Renal cortical epithelial cell (primary cell): ENCODE data around the gene DKKL1. TPM values are rescaled to one million over a fixed set of nuclear protein-coding genes. Genes with fewer than 3 reads are reported as not detected.
"Not testable (repeated sequence)": the region's sequence is repeated elsewhere in the genome, so short reads cannot be mapped to it uniquely, and the experiment has no call there.

Experiments
- DNase-seq: peaks from one replicate; pipeline ENCODE4 v3.0.0-alpha.2; 2011; ENCODE audit warnings: low read depth
- total RNA-seq: library from RNA; depleted of rRNA; stranded (reverse); fragments of >200 nt; gene quantifications from 2 replicates; pipeline ENCODE4 v1.2.3, GENCODE V29; 2014

Gene DKKL1
- total RNA-seq, 1 donor from 2014 or later: 0.35 TPM

- no peak for DNase-seq
These were observed 1.4 kb upstream of the DKKL1 start, which contains the start of gene TEAD2 for GRCh38 chr19:49362048-49362928. Gene TEAD2, minus strand, starts transcription at chr19:49362416. Its CDS starts 2,341 bp downstream, at chr19:49360075.

DNA sequence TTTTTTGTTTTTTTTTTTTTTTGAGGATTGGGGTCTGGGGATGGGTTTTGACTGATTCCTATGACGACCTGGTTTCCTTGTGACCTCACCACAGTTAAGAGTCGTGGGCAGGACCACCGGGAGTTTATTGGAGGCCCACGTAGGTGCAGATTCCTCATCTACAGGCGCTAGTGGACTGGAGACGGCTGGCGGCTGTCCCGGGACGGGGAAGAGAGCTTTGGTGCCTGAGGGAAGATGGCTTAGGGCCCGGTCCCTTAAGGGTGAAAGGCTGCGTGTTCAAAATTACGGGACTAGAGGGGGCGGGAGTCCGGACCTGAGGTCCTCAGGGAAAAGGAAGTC is 779 bp upstream of the DKKL1 start:
- DNase-seq: peak; percentile 3

DNA sequence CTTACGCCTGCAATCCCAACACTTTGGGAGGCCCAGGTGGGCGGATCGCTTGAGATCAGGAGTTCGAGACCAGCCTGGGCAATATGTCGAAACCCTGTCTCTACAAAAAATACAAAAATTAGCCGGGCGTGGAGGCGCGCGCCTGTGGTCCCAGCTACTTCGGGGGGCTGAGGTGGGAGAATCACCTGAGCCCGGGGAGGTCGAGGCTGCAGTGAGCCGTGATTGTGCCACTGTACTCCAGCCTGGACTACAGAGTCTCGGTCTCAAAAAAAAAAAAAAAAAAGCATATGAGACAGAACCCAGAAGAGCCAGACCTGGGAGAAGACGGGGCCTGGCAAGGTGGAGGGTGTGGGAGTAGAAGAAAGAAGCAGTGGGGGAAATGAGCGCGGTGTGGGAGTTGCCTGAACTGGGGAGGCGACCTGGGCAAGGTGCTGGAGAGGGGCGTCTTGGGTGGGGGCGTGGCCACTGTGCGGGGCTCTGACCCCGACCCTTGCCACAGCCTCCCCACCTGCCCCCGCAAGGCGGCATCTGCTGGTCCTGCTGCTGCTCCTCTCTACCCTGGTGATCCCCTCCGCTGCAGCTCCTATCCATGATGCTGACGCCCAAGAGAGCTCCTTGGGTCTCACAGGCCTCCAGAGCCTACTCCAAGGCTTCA is 533 bp downstream of the DKKL1 start:
- no peak for DNase-seq

DNA sequence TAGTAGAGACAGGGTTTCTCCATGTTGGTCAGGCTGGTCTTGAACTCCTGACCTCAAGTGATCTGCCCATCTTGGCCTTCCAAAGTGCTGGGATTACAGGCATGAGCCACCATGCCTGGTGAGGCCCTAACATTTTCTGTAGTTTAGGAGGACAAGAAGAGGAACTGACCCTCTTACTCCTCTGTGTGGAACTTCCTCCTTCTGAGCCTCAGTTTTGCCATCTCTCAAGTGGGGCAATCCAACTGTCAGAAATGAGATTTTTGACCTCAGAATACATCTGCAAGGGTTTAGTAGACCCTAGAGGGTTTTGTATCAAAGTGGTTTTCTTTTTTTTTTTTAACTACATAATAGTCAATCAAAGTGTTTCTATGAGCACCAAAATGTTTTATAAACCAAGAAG is 2.4 kb downstream of the DKKL1 start:
- no peak for DNase-seq

GRCh38 chr19:49368711-49369358 is 5.2 kb downstream of the DKKL1 start:
- no peak for DNase-seq

GRCh38 chr19:49371184-49371583 is 7.5 kb downstream of the DKKL1 start:
- no peak for DNase-seq

GRCh38 chr19:49373174-49373573 is 9.5 kb downstream of the DKKL1 start:
- DNase-seq: not testable (repeated sequence)

DNA sequence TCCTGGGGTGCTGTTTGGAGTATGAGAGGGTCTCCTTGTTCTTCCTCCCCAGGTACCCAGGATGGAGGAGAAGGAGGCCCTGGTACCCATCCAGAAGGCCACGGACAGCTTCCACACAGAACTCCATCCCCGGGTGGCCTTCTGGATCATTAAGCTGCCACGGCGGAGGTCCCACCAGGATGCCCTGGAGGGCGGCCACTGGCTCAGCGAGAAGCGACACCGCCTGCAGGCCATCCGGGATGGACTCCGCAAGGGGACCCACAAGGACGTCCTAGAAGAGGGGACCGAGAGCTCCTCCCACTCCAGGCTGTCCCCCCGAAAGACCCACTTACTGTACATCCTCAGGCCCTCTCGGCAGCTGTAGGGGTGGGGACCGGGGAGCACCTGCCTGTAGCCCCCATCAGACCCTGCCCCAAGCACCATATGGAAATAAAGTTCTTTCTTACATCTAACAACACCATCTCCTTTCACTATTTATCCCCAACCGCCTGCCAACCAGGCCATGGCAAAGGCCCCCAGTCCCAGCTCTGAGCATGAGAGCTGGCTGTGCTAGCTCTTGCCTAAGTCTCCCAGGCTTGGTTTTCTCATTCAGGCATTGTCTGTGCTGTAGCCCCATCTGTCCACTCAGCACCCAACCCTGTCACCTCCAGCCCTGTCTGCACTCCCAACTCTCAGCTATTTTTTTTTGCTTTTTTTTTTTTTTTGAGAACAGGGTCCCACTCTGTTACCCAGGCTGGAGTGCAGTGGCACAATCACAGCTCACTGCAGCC is 11.2 kb downstream of the DKKL1 start:
- no peak for DNase-seq

GRCh38 chr19:49378512-49378911 is 14.8 kb downstream of the DKKL1 start:
- DNase-seq: no peak

- DNase-seq: no peak
These were observed 16.7 kb downstream of the DKKL1 start for GRCh38 chr19:49380391-49380790.

DNA sequence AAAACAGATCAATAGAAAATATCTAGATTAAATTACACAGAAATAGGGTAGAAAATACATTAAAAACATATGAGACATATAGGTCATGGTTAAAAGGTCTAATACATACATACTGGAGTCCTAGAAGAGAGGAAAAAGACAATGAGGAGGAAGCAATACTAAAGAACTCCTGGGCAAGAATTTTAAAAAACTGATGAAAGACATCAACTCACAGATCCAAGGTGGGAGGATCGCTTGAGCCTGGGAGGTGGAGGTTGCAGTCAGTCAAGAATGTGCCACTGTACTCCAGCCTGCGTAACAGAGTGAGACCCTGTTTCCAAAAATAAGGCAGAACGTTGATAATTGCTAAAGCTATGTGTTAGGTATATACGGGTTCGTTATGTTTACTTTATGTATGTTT is 19.0 kb downstream of the DKKL1 start:
- no peak for DNase-seq

- DNase-seq: no peak
These were observed 19.9 kb downstream of the DKKL1 start for GRCh38 chr19:49383599-49383998.

DNA sequence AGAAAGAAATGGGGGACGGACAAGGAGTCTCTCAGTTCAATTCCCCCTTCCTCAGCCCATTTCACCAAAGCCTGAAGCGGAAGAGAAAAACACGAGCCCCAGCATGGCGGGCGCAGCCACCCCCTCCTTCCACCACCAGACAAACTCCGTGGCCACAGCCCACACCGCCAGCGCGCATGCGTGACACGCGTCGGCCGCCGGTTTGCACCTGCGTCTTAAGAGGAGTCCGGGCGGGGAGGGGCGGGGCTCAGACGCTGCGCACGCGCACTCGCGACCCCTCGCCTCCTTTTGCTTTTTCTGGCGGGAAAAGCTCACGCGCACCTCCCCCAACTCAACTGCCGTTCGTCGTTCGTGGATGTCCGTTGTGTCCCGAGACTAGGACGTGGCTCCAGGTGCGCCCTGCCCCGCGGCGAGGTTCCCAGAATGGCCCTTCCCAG is 24.3 kb downstream of the DKKL1 start, which contains the start of gene KASH5:
KASH5 (plus strand) TSS at position 314 of the 437 bp plus-strand sequence. CDS start 2,635 bp downstream, outside the sequence.
- DNase-seq: peak; percentile 54

DNA sequence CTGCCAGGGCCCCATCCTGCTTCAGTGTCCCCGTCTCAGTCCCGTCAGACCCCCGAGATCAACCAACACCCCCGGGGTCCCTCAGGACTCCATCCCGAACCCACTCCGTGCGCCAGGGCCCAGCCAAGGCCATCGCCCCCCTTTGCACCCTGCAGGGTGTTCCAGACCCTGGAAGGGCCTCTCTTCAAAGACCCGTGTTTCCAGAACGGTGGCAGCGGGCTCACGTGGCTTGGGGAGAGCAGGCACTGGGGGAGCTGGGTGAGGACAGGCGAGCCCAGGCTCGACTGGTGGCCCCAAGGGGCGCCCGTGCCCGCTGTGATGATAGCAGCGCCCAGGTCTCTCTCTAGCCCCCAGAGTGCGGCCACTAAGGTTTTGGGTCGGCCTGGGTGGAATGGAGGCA is 25.7 kb downstream of the DKKL1 start:
- DNase-seq: no peak

DNA sequence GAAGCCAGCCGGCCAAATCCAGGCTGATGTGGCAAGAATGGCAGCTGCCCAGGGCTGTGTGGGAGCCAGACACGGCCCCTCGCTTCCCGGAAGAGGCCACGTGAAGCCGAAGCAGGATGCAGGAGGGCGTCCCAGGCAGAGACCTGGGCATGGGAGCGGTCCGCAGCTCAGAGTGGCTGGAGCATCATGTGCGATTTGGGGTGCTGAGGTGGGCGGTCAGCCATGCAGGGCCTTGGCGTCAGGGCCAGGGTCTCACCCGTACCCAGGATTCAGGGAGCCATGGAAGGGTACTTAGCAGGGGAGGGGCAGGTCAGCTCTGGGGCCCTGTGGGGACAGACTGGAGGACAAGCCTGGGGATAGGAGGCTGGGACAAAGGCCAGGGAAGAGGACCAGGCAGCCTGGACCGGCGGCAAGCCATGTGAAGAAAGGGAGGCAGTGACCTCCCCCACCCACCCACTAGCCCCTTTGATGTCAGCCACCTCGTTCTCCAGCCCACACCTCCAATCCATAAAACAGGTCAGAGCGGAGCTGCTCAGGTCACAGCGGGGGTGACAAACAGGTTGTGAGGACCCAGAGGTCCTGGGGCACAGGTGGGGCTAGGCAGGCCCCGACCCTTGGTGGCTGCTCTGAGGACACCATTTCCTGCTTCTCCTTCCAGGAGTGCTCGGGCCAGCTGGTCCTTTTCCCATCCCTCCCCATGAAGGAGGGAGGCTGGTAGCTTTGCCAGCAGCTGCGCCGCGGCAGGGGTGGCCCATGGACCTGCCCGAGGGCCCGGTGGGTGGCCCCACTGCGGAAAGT is 26.7 kb downstream of the DKKL1 start:
- no peak for DNase-seq

- no peak for DNase-seq
These were observed 27.3 kb downstream of the DKKL1 start for GRCh38 chr19:49390929-49391359.

DNA sequence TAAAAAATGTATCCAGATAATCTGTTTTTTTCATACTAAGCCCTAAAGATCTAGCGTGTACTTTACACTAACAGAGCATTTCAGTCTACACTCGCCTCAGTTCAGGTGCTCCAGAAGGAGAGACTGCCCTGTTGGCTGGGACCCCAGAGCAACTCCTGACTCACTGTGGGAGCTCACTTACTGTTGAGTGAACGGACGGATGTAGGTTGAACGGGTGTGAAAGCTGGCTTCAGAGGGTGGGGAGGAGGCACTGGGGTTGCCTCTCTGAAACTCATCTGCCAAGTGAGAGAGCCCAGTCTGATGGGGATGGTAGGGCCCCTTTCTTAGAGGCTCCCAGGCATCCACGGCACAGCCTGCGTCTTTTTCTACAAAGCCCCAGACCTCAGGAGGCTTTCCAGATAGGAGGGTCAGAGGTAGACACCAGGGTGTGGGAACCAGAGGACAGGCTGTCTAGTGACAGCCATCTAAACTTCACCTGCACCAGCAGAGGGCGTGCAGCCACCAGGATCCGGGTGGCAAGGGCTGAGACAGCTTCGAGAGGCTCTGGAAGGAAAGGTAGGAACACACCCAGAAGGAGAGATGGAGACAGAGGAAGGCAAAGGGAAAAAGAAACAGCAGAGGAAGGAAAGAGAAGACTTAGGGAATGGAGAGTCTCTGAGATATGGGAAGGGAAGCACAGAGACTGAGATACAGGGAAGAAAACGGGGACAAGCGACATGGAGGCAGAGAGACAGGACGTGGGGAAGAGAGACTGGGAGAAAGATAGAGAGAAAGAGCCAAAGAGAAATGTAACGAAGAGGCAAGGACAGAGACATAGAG is 28.1 kb downstream of the DKKL1 start:
- DNase-seq: peak; percentile 61

DNA sequence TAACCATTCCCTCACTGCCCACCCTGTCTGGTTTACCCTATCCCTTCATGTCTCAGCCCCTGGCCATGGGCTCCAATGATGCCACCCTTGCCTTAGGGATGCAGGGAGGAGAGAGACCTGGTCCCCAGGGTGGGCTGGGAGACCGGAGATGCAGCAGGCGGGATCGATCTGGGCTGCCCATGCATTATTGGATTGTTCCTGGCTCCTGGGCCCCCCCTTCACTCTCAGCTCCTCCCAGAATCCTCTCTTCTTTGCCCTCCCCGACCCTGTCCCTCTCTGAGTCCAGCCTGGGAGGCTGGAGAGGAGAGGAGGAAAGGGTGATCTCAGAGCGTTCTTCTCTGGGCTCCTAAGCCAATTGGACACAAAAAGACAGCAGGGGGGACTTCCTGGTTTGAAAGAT is 30.2 kb downstream of the DKKL1 start:
- no peak for DNase-seq

DNA sequence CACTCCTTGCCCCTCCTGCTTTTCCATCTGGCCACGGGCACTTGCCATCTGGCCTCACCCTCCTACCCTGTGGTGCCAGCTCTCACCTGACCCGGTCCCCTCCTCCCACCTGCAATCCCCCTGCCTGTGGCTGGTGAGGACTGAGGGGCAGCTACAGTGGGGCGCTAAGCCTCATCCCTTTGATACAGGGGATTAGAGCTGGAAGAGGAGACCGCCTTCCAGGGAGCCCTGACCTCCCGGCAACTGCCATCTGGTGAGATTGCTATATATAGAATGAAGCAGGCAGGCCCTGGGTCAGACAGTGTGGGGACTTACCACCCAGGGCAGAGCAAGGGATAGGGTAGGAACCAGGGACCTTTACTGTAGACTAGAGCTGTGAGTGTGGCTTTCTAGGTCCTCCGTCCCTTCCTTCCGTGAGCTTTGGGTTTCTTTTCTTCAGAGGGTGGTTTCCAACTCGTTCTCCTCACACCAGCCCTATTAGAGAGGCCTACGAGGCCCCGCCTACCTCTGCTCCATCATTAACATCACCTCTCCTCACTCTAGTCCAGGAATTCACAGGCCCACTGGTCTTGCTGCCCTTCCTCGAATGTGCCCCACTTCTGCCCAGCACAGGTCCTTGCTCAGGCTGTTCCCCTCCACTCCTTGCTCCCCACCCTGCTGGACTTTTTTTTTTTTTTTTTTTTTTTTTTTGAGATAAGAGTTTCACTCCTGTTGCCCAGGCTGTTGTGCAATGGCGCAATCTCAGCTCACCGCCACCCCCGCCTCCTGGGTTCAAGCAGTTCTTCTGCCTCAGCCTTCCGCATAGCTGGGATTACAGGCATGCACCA is 32.1 kb downstream of the DKKL1 start:
- no peak for DNase-seq
